ENCODE measurements around the gene PPP5C. TPM values are rescaled to one million over a fixed set of nuclear protein-coding genes. Genes with fewer than 3 reads are reported as not detected.

PPP5C gene
- total RNA-seq, result 100 to 1,000 TPM in 1 of 4 donors, 10 to 100 TPM in 3; 70.5 to 132 (median 88.8) TPM

GRCh38 chr19:46346821-46347571, at the start of gene PPP5C:
TSS of gene PPP5C (plus strand) at chr19:46347087. CDS start at chr19:46347097, 10 bp downstream.
- Histone ChIP-seq H3K4me1 (peaks cover 0 to 51% (median 43%) of the 10 kb centered on the region in 4 donors), H3K27ac (peak within 1 kb of the TSS; percentile 55 to 91 (median 80)), H3K36me3 (no peaks in the 10 kb centered on the region), H3K9me3 (no peaks in the 10 kb centered on the region), H3K27me3 (no peaks in the 10 kb centered on the region), H3K4me3 (peak within 1 kb of the TSS; percentile 84 to 87 (median 85))
- peak; percentile 70 to 73 for DNase-seq (ENCODE audit: low spot score in 2 of 2)
- TF ChIP-seq EP300 (IDR thresholded peaks at IDR 0.05), result peak; percentile 46 to 93
- TF ChIP-seq POLR2A (IDR thresholded peaks at IDR 0.05), result peak; percentile 24 to 77
- TF ChIP-seq CTCF (IDR thresholded peaks at IDR 0.05), result peak; percentile 59 to 83 (median 74)
- WGBS, 2 donors, result 1% methylated on average over 25 to 49 of the region's 62 CpGs

GRCh38 chr19:46297700-46298478, 49.0 kb upstream of the PPP5C start:
- WGBS, 2 donors, result 32 to 47% methylated on average over 18 of the region's 19 CpGs
- peak overlapping the region; percentile 91 to 98 (median 96) for H3K27ac ChIP-seq
- H3K4me1 ChIP-seq, result peaks cover 6 to 66% (median 54%) of the 10 kb centered on the region in 4 donors
- H3K27me3 ChIP-seq, result peaks cover 0 to 7% of the 10 kb centered on the region in 2 donors
- H3K36me3 ChIP-seq, result no peaks in the 10 kb centered on the region
- peak overlapping the region; percentile 23 to 63 (median 50) for H3K4me3 ChIP-seq
- peak; percentile 54 to 59 for DNase-seq (ENCODE audit: low spot score in 2 of 2)
- no peaks in the 10 kb centered on the region for H3K9me3 ChIP-seq
- TF ChIP-seq POLR2A (IDR thresholded peaks at IDR 0.05) (peak in 1 of 2 donors; percentile 71), CTCF (IDR thresholded peaks at IDR 0.05) (peak in 3 of 5 experiments; percentile 31 to 46 (median 34)), EP300 (IDR thresholded peaks at IDR 0.05) (peak in 1 of 2 donors; percentile 67)

- DNase-seq (ENCODE audit: low spot score in 2 of 2), result no peak
- TF ChIP-seq EP300 (IDR thresholded peaks at IDR 0.05) (no peak), CTCF (IDR thresholded peaks at IDR 0.05) (no peak), POLR2A (IDR thresholded peaks at IDR 0.05) (no peak)
Observed at GRCh38 chr19:46298479-46299003, 48.3 kb upstream of the PPP5C start.

GRCh38 chr19:46299004-46299509, 47.8 kb upstream of the PPP5C start:
- 8 to 12% methylated on average over 8 to 11 of the region's 11 CpGs for WGBS, 2 donors
- H3K4me3 ChIP-seq, result peak overlapping the region; percentile 23 to 63 (median 50)
- TF ChIP-seq POLR2A (IDR thresholded peaks at IDR 0.05), result peak in 1 of 2 donors; percentile 58
- no peak for TF ChIP-seq CTCF (IDR thresholded peaks at IDR 0.05)
- TF ChIP-seq EP300 (IDR thresholded peaks at IDR 0.05), result peak; percentile 91 to 97
- no peaks in the 10 kb centered on the region for H3K9me3 ChIP-seq
- DNase-seq (ENCODE audit: low spot score in 2 of 2), result peak; percentile 97 to 99
- peaks cover 0 to 7% (median 3%) of the 10 kb centered on the region in 3 donors for H3K36me3 ChIP-seq
- peaks cover 6 to 78% (median 60%) of the 10 kb centered on the region in 4 donors for H3K4me1 ChIP-seq
- H3K27me3 ChIP-seq, result peaks cover 0 to 7% of the 10 kb centered on the region in 2 donors
- H3K27ac ChIP-seq, result peak overlapping the region; percentile 91 to 98 (median 96)

More at GRCh38 chr19:46298479-46299003, 48.3 kb upstream of the PPP5C start:
- peak overlapping the region; percentile 23 to 63 (median 50) for H3K4me3 ChIP-seq
- H3K4me1 ChIP-seq, result peaks cover 6 to 73% (median 57%) of the 10 kb centered on the region in 4 donors
- H3K36me3 ChIP-seq, result peaks cover 0 to 2% (median 0%) of the 10 kb centered on the region in 3 donors
- no peaks in the 10 kb centered on the region for H3K9me3 ChIP-seq
- 14 to 16% methylated on average over 6 to 7 of the region's 7 CpGs for WGBS, 2 donors
- peak overlapping the region; percentile 91 to 98 (median 96) for H3K27ac ChIP-seq
- peaks cover 0 to 7% of the 10 kb centered on the region in 2 donors for H3K27me3 ChIP-seq

Data from tibial nerve (tissue), 4 donors.